Endothelial cell of umbilical vein (primary cell): ENCODE results near the gene EFNA5. TPM values are rescaled to one million over a fixed set of nuclear protein-coding genes. Genes with fewer than 3 reads are reported as not detected.

Experiments
- BruUV-seq: library from RNA; stranded (reverse); fragments of 400-500 nt; replicated peaks from 2 replicates; lab custom pipeline; 2021; lab: Mats Ljungman, UMichigan
- CTCF ChIA-PET: fragments of 300-600, 350-600 bp; sonication (Branson Sonifier 250); formaldehyde crosslinking; loops from one replicate; lab custom pipeline; 2021; ENCODE audit warnings: antibody characterized with exemption, inconsistent platforms; lab: Charles Lee
- POLR2A ChIA-PET: fragments of 300-600, 350-600 bp; sonication (Branson Sonifier 250); formaldehyde crosslinking; loops from one replicate; lab custom pipeline; 2021; ENCODE audit warnings: antibody characterized with exemption, inconsistent platforms; lab: Charles Lee
- DNase-seq: peaks from one replicate; pipeline ENCODE4 v3.0.0-alpha.2; 2011; ENCODE audit warnings: low read depth, low spot score
- FAIRE-seq: peaks from 2 replicates; lab custom pipeline; 2011; peaks lifted over from hg19 to GRCh38; lab: Jason Lieb, UNC
- H2AFZ ChIP-seq: 2 replicates; pipeline ENCODE4 v1.6.0; 2012; ENCODE audit warnings: low read depth, low read length, control low read depth, inconsistent platforms
- H3K27ac ChIP-seq: 2 replicates; pipeline ENCODE4 v1.5.1; 2011; ENCODE audit warnings: low read depth, mild to moderate bottlenecking, control low read depth, low read length, moderate library complexity; ENCODE audit not compliant: insufficient read depth
- H3K27me3 ChIP-seq, 2 experiments: 2 replicates each; pipeline versions ENCODE4 v1.6.0 to v1.6.1; 2011; ENCODE audit warnings: low read length in 2 of 2, mixed read lengths in 1 of 2; ENCODE audit not compliant: control insufficient read depth in 2 of 2, insufficient read depth in 2 of 2
- H3K36me3 ChIP-seq, 2 experiments: 2 replicates in 1 of 2; 3 replicates in 1 of 2; pipeline ENCODE4 v1.5.1; 2011; ENCODE audit warnings: low read length in 2 of 2, mild to moderate bottlenecking in 1 of 2, moderate library complexity in 1 of 2; ENCODE audit not compliant: control insufficient read depth in 2 of 2, insufficient read depth in 2 of 2; ENCODE audit errors: extremely low read depth in 1 of 2
- H3K4me1 ChIP-seq: 3 replicates; pipeline ENCODE4 v1.5.1; 2011; ENCODE audit warnings: mild to moderate bottlenecking, low read length; ENCODE audit not compliant: control insufficient read depth, insufficient read depth; ENCODE audit errors: extremely low read depth
- H3K4me2 ChIP-seq: 2 replicates; pipeline ENCODE4 v1.6.1; 2011; ENCODE audit warnings: low read length, control low read depth, mixed read lengths; ENCODE audit not compliant: insufficient read depth
- H3K4me3 ChIP-seq, 3 experiments: fragments of 200-600 bp in 1 of 3; sonication (generic), shearing (Covaris generic) in 1 of 3; replicated peaks in 1 of 3; 2 replicates each; pipeline ENCODE4 v1.5.1; 2011 to 2016; ENCODE audit warnings: control low read depth in 3 of 3, low read length in 3 of 3, mild to moderate bottlenecking in 2 of 3, inconsistent platforms in 1 of 3, low read depth in 1 of 3, moderate library complexity in 1 of 3; ENCODE audit not compliant: insufficient read depth in 1 of 3
- H3K79me2 ChIP-seq: 2 replicates; pipeline ENCODE4 v1.6.0; 2012; ENCODE audit warnings: low read length, inconsistent platforms; ENCODE audit not compliant: control insufficient read depth, insufficient read depth
- H3K9ac ChIP-seq: replicated peaks from 2 replicates; pipeline ENCODE3; 2011; ENCODE audit warnings: low read length, control low read depth; ENCODE audit not compliant: insufficient read depth; ENCODE audit errors: extremely low read depth
- H3K9me1 ChIP-seq: replicated peaks from 3 replicates; pipeline ENCODE4 v1.6.0; 2011; ENCODE audit warnings: mild to moderate bottlenecking, low read length; ENCODE audit not compliant: control insufficient read depth, insufficient read depth; ENCODE audit errors: extremely low read depth
- H3K9me3 ChIP-seq: replicated peaks from 2 replicates; pipeline ENCODE4 v1.5.1; 2012; ENCODE audit warnings: low read length, inconsistent platforms; ENCODE audit not compliant: control insufficient read depth, insufficient read depth
- H4K20me1 ChIP-seq: replicated peaks from 2 replicates; pipeline ENCODE3; 2011; ENCODE audit warnings: mild to moderate bottlenecking, low read length; ENCODE audit not compliant: control insufficient read depth, insufficient read depth; ENCODE audit errors: extremely low read depth
- CTCF ChIP-seq, 2 donors: IDR thresholded peaks; 1 replicate in 1 of 2; 2 replicates in 1 of 2; pipeline ENCODE4 v1.5.1; 2011; ENCODE audit warnings: low read length in 2 of 2, mild to moderate bottlenecking in 2 of 2, moderate library complexity in 2 of 2, control low read depth in 1 of 2, inconsistent platforms in 1 of 2, low read depth in 1 of 2; ENCODE audit not compliant: insufficient read depth in 1 of 2; ENCODE audit errors: extremely low read depth in 1 of 2
- EZH2 ChIP-seq: IDR thresholded peaks from 2 replicates; pipeline ENCODE4 v1.6.1; 2012; ENCODE audit warnings: borderline replicate concordance, low read depth, mild to moderate bottlenecking, moderate library complexity, low read length, inconsistent platforms; ENCODE audit not compliant: severe bottlenecking
- FOS ChIP-seq: IDR thresholded peaks from 2 replicates; pipeline ENCODE4 v1.6.1; 2011; ENCODE audit warnings: mild to moderate bottlenecking, low read length, moderate library complexity, borderline replicate concordance; ENCODE audit not compliant: insufficient read depth
- GATA2 ChIP-seq: IDR thresholded peaks from 2 replicates; pipeline ENCODE4 v1.7.0; 2011; ENCODE audit warnings: low read depth, mild to moderate bottlenecking, moderate library complexity, mixed read lengths, low read length; ENCODE audit not compliant: insufficient read length, insufficient read depth
- JUN ChIP-seq: IDR thresholded peaks from 2 replicates; pipeline ENCODE4 v1.6.1; 2011; ENCODE audit warnings: borderline replicate concordance, low read depth; ENCODE audit not compliant: insufficient read length, insufficient read depth
- MAX ChIP-seq: IDR thresholded peaks from 2 replicates; pipeline ENCODE4 v1.6.1; 2011; ENCODE audit not compliant: insufficient read depth, insufficient read length
- MYC ChIP-seq: IDR thresholded peaks from one replicate; pipeline ENCODE4 v1.6.1; 2011; ENCODE audit warnings: mild to moderate bottlenecking, low read depth, low read length
- POLR2A ChIP-seq: IDR thresholded peaks from 2 replicates; pipeline ENCODE4 v1.6.1; 2012; ENCODE audit warnings: low read depth, mild to moderate bottlenecking, control low read depth, low read length
- POLR2AphosphoS5 ChIP-seq: IDR thresholded peaks from 2 replicates; pipeline ENCODE4 v1.6.1; 2012; ENCODE audit warnings: low read depth, mild to moderate bottlenecking, control low read depth, low read length, moderate library complexity; ENCODE audit not compliant: insufficient read depth
- dilution Hi-C: fragments of 300-500 bp; cut with MboI; formaldehyde crosslinking; loops from one replicate; pipeline ENCODE4 v1.15.0; 2019; ENCODE audit warnings: low sequenced_read_pairs; ENCODE audit not compliant: extremely low pct_ligation_motif_present
- intact Hi-C: fragments of 100-400 bp; cut with micrococcal nuclease; formaldehyde crosslinking; loops from one replicate; pipeline ENCODE4 v1.10.0; 2022
- polyA plus RNA-seq, 4 experiments: library from polyadenylated mRNA; depleted of rRNA in 3 of 4; stranded (reverse) in 3 of 4; unstranded in 1 of 4; fragments of >200 nt; gene quantifications; 2 replicates each; pipeline versions ENCODE4 v1.2.1 to v1.2.3, GENCODE V29; 2011 to 2012; ENCODE audit warnings: missing spikeins in 1 of 4
- total RNA-seq: library from RNA; stranded (reverse); gene quantifications from 2 replicates; pipeline ENCODE4 v1.2.3, GENCODE V29; 2021

Gene EFNA5
- total and polyA plus RNA-seq, 2 donors (not counting 3 experiments of a cell fraction or from before 2014, with no cell fraction given) = 13.6 to 22.1 TPM

GRCh38 chr5:107661650-107662044 is 9.1 kb downstream of the EFNA5 start:
- Histone ChIP-seq H3K27ac (no peak overlapping the region), H3K79me2 (peaks cover 42% of the 10 kb centered on the region), H3K9me1 (no peaks in the 10 kb centered on the region), H3K27me3 (no peaks in the 10 kb centered on the region), H4K20me1 (no peaks in the 10 kb centered on the region), H3K36me3 (no peaks in the 10 kb centered on the region), H2AFZ (no peak overlapping the region), H3K4me1 (peaks cover 14% of the 10 kb centered on the region), H3K9me3 (no peaks in the 10 kb centered on the region), H3K4me2 (no peak overlapping the region), H3K4me3 (no peak overlapping the region), H3K9ac (no peak overlapping the region)
- ChIA-PET CTCF (interaction anchor here (1.3 to 1.5 kb wide), 3 partner anchors 12 to 413 kb away, joined by 3 to 4 read pairs (median 4); no protein-coding TSS in a partner anchor), POLR2A (no interaction called here)
- TF ChIP-seq JUN = no peak
- TF ChIP-seq MYC = no peak
- TF ChIP-seq EZH2 = no peak
- no peak for TF ChIP-seq GATA2
- TF ChIP-seq MAX = no peak
- no peak for TF ChIP-seq POLR2A
- no peak for TF ChIP-seq POLR2AphosphoS5
- TF ChIP-seq CTCF (IDR thresholded peaks at IDR 0.05; ENCODE audit: extremely low read depth in 1 of 2, insufficient read depth in 1 of 2, low read depth in 1 of 2, low read length in 2 of 2) = no peak
- TF ChIP-seq FOS = no peak
- intact Hi-C loops (no loop called here), dilution Hi-C loops (no loop called here)
- FAIRE-seq (no peak), DNase-seq (no peak)
- BruUV-seq = no TSS peak
